HEK293 (cell line): ENCODE results near the gene PACS1.

Experiments
- CTCF ChIA-PET: fragments of 350-600 bp; formaldehyde crosslinking; extraction: SDS; loops from one replicate; lab custom pipeline; 2021; ENCODE audit warnings: antibody characterized with exemption; lab: Yijun Ruan, JAX
- POLR2A ChIA-PET: fragments of 300-600 bp; formaldehyde crosslinking; extraction: SDS; loops from one replicate; lab custom pipeline; 2020; ENCODE audit warnings: antibody characterized with exemption, inconsistent platforms; lab: Yijun Ruan, JAX
- H3K27ac ChIP-seq: fragments of 200-500 bp; sonication (Bioruptor generic); 2 replicates; pipeline ENCODE4 v1.5.1; 2014; ENCODE audit warnings: low read depth, low read length, control low read depth, inconsistent platforms; ENCODE audit errors: extremely low read depth
- H3K36me3 ChIP-seq, 2 experiments: fragments of 200-500 bp in 1 of 2; sonication (Bioruptor generic) in 1 of 2; 1 replicate in 1 of 2; 2 replicates in 1 of 2; pipeline ENCODE4 v1.5.1; 2014 to 2017; ENCODE audit warnings: inconsistent platforms in 2 of 2, low read length in 2 of 2; ENCODE audit not compliant: control insufficient read depth in 2 of 2, insufficient read depth in 1 of 2
- H3K4me1 ChIP-seq: fragments of 200-500 bp; sonication (Bioruptor generic); 2 replicates; pipeline ENCODE4 v1.5.1; 2014; ENCODE audit warnings: mild to moderate bottlenecking, low read length, inconsistent platforms; ENCODE audit not compliant: control insufficient read depth, insufficient read depth
- H3K4me3 ChIP-seq: 2 replicates; pipeline ENCODE4 v1.5.1; 2011; ENCODE audit warnings: low read depth, mild to moderate bottlenecking, control low read depth, low read length, moderate library complexity
- H3K9me3 ChIP-seq: fragments of 200-500 bp; sonication (Bioruptor generic); 2 replicates; pipeline ENCODE4 v1.5.1; 2014; ENCODE audit warnings: low read depth, low read length, inconsistent platforms; ENCODE audit not compliant: control insufficient read depth, insufficient read depth
- GLI2 ChIP-seq: fragments of 450-650 bp; formaldehyde crosslinking; IDR thresholded peaks from 2 replicates; pipeline ENCODE4; 2017; ENCODE audit warnings: missing biosample characterization, missing genetic modification characterization, low read depth, borderline replicate concordance
- IKZF3 ChIP-seq: fragments of 450-650 bp; IDR thresholded peaks from 2 replicates; pipeline ENCODE4 v1.5.0; 2018; ENCODE audit warnings: missing biosample characterization, mild to moderate bottlenecking, missing genetic modification characterization, moderate library complexity
- MZF1 ChIP-seq: fragments of 450-650 bp; formaldehyde crosslinking; IDR thresholded peaks from 2 replicates; pipeline ENCODE4 v1.5.1; 2017; ENCODE audit warnings: missing biosample characterization, missing genetic modification characterization, borderline replicate concordance
- OVOL3 ChIP-seq: fragments of 450-650 bp; formaldehyde crosslinking; IDR thresholded peaks from 2 replicates; pipeline ENCODE4 v1.5.1; 2016; ENCODE audit warnings: missing biosample characterization, missing genetic modification characterization
- RBAK ChIP-seq: fragments of 450-650 bp; formaldehyde crosslinking; IDR thresholded peaks from 2 replicates; pipeline ENCODE4 v1.5.1; 2016; ENCODE audit warnings: missing biosample characterization, missing genetic modification characterization
- ZBTB7A ChIP-seq: fragments of 450-650 bp; formaldehyde crosslinking; IDR thresholded peaks from 2 replicates; pipeline ENCODE4 v1.5.1; 2016; ENCODE audit warnings: low read depth, missing biosample characterization, missing genetic modification characterization
- ZNF121 ChIP-seq: fragments of 450-650 bp; formaldehyde crosslinking; IDR thresholded peaks from 2 replicates; pipeline ENCODE4 v1.5.1; 2016; ENCODE audit warnings: missing biosample characterization, missing genetic modification characterization
- ZNF596 ChIP-seq: fragments of 450-650 bp; IDR thresholded peaks from 2 replicates; pipeline ENCODE4 v1.5.0; 2018; ENCODE audit warnings: missing biosample characterization, mild to moderate bottlenecking, missing genetic modification characterization, moderate library complexity
- ZNF600 ChIP-seq: fragments of 450-650 bp; formaldehyde crosslinking; IDR thresholded peaks from 2 replicates; pipeline ENCODE4 v1.5.1; 2016; ENCODE audit warnings: missing biosample characterization, missing genetic modification characterization
- ZXDB ChIP-seq: fragments of 450-650 bp; formaldehyde crosslinking; IDR thresholded peaks from 2 replicates; pipeline ENCODE4 v1.5.1; 2016; ENCODE audit warnings: missing biosample characterization, missing genetic modification characterization
- TF ChIP-seq, protein P1 (sequence below): fragments of 450-650 bp; formaldehyde crosslinking; IDR thresholded peaks from 2 replicates; pipeline ENCODE4 v1.5.1; 2017; ENCODE audit warnings: missing biosample characterization, missing genetic modification characterization
- TF ChIP-seq, protein P2 (sequence below): fragments of 450-650 bp; formaldehyde crosslinking; IDR thresholded peaks from 2 replicates; pipeline ENCODE4 v1.5.1; 2016; ENCODE audit warnings: missing biosample characterization, missing genetic modification characterization
- TF ChIP-seq, protein P3 (sequence below): fragments of 450-650 bp; IDR thresholded peaks from 2 replicates; pipeline ENCODE4 v1.5.1; 2018; ENCODE audit warnings: missing biosample characterization, mild to moderate bottlenecking, missing genetic modification characterization
- TF ChIP-seq, protein P4 (sequence below): fragments of 450-650 bp; formaldehyde crosslinking; IDR thresholded peaks from 2 replicates; pipeline ENCODE4 v1.5.1; 2016; ENCODE audit warnings: missing biosample characterization, missing genetic modification characterization

Gene PACS1

DNA sequence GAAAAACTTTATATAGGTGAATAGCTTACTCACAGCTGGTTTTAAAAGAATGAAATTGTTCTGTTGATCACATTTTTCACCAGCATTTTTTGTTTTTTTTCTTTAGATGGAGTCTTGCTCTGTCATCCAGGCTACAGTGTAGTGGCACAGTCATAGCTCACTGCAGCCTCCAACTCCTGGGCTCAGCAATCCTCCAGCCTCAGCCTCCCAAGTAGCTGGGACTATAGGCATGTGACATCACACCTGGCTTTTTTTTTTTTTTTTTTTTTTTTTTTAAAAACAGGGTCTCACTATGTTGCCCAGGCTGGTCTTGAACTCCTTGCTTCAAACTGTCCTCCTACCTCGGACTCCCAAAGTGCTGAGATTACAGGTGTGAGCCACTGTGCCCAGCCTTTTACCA lies 3.6 kb downstream of the PACS1 start (continued):
- TF ChIP-seq, protein P1, sequence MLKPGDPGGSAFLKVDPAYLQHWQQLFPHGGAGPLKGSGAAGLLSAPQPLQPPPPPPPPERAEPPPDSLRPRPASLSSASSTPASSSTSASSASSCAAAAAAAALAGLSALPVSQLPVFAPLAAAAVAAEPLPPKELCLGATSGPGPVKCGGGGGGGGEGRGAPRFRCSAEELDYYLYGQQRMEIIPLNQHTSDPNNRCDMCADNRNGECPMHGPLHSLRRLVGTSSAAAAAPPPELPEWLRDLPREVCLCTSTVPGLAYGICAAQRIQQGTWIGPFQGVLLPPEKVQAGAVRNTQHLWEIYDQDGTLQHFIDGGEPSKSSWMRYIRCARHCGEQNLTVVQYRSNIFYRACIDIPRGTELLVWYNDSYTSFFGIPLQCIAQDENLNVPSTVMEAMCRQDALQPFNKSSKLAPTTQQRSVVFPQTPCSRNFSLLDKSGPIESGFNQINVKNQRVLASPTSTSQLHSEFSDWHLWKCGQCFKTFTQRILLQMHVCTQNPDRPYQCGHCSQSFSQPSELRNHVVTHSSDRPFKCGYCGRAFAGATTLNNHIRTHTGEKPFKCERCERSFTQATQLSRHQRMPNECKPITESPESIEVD (tag by site-specific recombination) = no peak
- TF ChIP-seq, protein P2, sequence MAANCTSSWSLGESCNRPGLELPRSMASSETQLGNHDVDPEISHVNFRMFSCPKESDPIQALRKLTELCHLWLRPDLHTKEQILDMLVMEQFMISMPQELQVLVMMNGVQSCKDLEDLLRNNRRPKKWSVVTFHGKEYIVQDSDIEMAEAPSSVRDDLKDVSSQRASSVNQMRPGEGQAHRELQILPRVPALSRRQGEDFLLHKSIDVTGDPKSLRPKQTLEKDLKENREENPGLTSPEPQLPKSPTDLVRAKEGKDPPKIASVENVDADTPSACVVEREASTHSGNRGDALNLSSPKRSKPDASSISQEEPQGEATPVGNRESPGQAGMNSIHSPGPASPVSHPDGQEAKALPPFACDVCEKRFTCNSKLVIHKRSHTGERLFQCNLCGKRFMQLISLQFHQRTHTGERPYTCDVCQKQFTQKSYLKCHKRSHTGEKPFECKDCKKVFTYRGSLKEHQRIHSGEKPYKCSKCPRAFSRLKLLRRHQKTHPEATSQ = no peak
- TF ChIP-seq ZXDB (tag by site-specific recombination) (no peak), ZNF596 (tag by site-specific recombination) (no peak), ZBTB7A (no peak), RBAK (tag by site-specific recombination) (no peak), OVOL3 (tag by site-specific recombination) (no peak), GLI2 (tag by site-specific recombination) (no peak)
- TF ChIP-seq, protein P3, sequence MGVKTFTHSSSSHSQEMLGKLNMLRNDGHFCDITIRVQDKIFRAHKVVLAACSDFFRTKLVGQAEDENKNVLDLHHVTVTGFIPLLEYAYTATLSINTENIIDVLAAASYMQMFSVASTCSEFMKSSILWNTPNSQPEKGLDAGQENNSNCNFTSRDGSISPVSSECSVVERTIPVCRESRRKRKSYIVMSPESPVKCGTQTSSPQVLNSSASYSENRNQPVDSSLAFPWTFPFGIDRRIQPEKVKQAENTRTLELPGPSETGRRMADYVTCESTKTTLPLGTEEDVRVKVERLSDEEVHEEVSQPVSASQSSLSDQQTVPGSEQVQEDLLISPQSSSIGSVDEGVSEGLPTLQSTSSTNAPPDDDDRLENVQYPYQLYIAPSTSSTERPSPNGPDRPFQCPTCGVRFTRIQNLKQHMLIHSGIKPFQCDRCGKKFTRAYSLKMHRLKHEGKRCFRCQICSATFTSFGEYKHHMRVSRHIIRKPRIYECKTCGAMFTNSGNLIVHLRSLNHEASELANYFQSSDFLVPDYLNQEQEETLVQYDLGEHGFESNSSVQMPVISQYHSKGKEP (tag by site-specific recombination) = no peak

DNA sequence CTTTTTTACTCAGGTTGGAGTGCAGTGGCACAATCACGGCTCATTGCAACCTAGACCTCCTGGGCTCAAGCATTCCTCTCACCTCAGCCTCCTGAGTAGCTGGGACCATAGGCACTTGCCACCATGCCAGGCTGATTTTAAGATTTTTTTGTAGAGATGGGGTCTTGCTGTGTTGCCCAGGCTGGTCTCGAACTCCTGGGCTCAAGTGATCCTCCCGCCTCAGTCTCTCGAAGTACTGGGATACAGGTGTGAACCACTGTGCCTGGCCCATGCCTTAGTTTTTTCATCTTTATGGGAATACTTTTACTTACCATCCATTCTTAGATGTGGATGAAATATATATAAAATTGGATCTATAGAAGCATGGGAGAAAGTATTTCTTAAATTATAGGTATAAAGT lies 5.2 kb downstream of the PACS1 start:
- H3K9me3 ChIP-seq = no peaks in the 10 kb centered on the region
- ChIA-PET CTCF (interaction anchor here (0.6 kb wide), 2 partner anchors 28 to 63 kb away, joined by 3 to 4 read pairs; no protein-coding TSS in a partner anchor), POLR2A (interaction anchor here (0.6 kb wide), 3 partner anchors 12 to 1887 kb away, joined by 3 to 4 read pairs (median 4); no protein-coding TSS in a partner anchor)
- peaks cover 0 to 26% of the 10 kb centered on the region in 2 experiments; a peak in 2 of 3 replicates for H3K36me3 ChIP-seq
- TF ChIP-seq ZNF121 (tag by site-specific recombination) = peak; percentile 84
- TF ChIP-seq, protein P4, sequence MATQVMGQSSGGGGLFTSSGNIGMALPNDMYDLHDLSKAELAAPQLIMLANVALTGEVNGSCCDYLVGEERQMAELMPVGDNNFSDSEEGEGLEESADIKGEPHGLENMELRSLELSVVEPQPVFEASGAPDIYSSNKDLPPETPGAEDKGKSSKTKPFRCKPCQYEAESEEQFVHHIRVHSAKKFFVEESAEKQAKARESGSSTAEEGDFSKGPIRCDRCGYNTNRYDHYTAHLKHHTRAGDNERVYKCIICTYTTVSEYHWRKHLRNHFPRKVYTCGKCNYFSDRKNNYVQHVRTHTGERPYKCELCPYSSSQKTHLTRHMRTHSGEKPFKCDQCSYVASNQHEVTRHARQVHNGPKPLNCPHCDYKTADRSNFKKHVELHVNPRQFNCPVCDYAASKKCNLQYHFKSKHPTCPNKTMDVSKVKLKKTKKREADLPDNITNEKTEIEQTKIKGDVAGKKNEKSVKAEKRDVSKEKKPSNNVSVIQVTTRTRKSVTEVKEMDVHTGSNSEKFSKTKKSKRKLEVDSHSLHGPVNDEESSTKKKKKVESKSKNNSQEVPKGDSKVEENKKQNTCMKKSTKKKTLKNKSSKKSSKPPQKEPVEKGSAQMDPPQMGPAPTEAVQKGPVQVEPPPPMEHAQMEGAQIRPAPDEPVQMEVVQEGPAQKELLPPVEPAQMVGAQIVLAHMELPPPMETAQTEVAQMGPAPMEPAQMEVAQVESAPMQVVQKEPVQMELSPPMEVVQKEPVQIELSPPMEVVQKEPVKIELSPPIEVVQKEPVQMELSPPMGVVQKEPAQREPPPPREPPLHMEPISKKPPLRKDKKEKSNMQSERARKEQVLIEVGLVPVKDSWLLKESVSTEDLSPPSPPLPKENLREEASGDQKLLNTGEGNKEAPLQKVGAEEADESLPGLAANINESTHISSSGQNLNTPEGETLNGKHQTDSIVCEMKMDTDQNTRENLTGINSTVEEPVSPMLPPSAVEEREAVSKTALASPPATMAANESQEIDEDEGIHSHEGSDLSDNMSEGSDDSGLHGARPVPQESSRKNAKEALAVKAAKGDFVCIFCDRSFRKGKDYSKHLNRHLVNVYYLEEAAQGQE (tag by site-specific recombination) = no peak
- H3K4me3 ChIP-seq = no peak overlapping the region
- H3K4me1 ChIP-seq = no peaks in the 10 kb centered on the region; the same call in none of the 2 replicates
- no peak overlapping the region for H3K27ac ChIP-seq

DNA sequence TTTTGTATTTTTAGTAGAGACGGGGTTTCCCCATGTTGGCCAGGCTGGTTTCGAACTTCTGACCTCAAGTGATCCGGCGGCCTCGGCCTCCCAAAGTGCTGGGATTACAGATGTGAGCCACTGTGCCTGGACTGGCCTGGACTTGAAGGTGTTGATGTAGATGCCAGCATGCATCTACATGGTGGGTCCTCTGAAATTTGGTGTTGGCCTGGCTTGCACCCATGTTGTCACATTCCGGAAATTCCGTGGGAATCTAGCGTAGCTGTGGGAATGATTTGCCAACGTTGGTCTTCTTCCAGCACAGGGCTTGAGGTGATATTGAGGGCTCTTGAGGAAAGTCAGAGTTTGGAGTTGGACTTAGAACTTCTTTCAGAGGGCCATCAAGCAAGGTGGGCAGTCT lies 6.5 kb downstream of the PACS1 start:
- Histone ChIP-seq H3K4me1 (no peaks in the 10 kb centered on the region; the same call in 1 of the 2 replicates), H3K27ac (no peak overlapping the region), H3K9me3 (no peaks in the 10 kb centered on the region), H3K4me3 (no peak overlapping the region), H3K36me3 (peaks cover 0 to 26% of the 10 kb centered on the region in 2 experiments; a peak in 2 of 3 replicates)
- ChIA-PET POLR2A (interaction anchor here (1.0 to 1.2 kb wide), 2 partner anchors 17 to 44 kb away, joined by 3 read pairs; no protein-coding TSS in a partner anchor), CTCF (interaction anchor here (0.6 to 1.2 kb wide), 6 partner anchors 8 to 186 kb away, joined by 3 to 4 read pairs (median 3); no protein-coding TSS in a partner anchor)
- 0 out of 2 replicates have a peak, but pooled peaks have one; percentile 11 for TF ChIP-seq ZNF600
- TF ChIP-seq MZF1 (tag by site-specific recombination) = no peak
- 0 out of 2 replicates have a peak, but pooled peaks have one; percentile 37 for TF ChIP-seq IKZF3 (tag by site-specific recombination)
